Sigmoid colon (tissue), 4 donors: ENCODE measurements around the gene CNTN4.

Experiments
- CTCF ChIP-seq, 4 experiments: fragments of 450-650 bp in 3 of 4; fragments of 200-600 bp in 1 of 4; IDR thresholded peaks; one replicate each; pipeline ENCODE4 v1.5.1; 2016 to 2019; ENCODE audit warnings: antibody characterized with exemption in 4 of 4, mild to moderate bottlenecking in 3 of 4, moderate library complexity in 2 of 4
- EP300 ChIP-seq, 4 donors: sonication (generic); formaldehyde crosslinking; IDR thresholded peaks; one replicate each; pipeline ENCODE4 v1.6.1; 2017; ENCODE audit warnings: antibody characterized with exemption in 4 of 4
- POLR2A ChIP-seq, 2 donors: fragments of 450-650 bp; IDR thresholded peaks; one replicate each; pipeline ENCODE4 v1.6.1; 2016; ENCODE audit warnings: antibody characterized with exemption in 2 of 2, mild to moderate bottlenecking in 2 of 2, moderate library complexity in 2 of 2
- POLR2AphosphoS5 ChIP-seq, 4 donors: sonication (generic); formaldehyde crosslinking; IDR thresholded peaks; one replicate each; pipeline ENCODE4 v1.6.1; 2017; ENCODE audit warnings: antibody characterized with exemption in 4 of 4

- no peak for TF ChIP-seq CTCF (IDR thresholded peaks at IDR 0.05)
- TF ChIP-seq EP300 (IDR thresholded peaks at IDR 0.05) = no peak
- TF ChIP-seq POLR2A (IDR thresholded peaks at IDR 0.05) = no peak
- TF ChIP-seq POLR2AphosphoS5 (IDR thresholded peaks at IDR 0.05) = no peak
These were observed 445.5 kb downstream of the CNTN4 start for GRCh38 chr3:2544212-2544611.
